Measurements from ENCODE around the gene DCLRE1A.

DNA sequence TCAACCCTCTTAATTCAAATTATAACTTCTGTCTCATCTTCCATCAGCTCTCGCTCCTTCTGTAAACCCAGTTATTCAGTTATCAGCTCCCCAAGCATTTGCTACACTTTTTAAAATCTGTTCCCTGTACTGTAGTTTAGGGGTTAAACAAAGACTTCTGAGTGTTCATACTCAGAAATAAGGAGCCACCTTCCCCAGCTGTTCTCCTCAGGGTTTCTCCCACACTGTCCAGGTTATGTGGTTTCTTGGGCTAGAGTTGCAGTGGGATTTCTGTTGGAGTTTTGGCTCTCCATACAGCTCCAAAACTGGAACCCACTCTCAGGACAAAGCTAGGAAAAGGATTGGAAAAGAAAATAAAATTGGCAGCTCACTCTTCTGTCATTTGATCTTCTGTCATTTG is 21.3 kb upstream of the DCLRE1A start:
- TF ChIP-seq, protein P1, sequence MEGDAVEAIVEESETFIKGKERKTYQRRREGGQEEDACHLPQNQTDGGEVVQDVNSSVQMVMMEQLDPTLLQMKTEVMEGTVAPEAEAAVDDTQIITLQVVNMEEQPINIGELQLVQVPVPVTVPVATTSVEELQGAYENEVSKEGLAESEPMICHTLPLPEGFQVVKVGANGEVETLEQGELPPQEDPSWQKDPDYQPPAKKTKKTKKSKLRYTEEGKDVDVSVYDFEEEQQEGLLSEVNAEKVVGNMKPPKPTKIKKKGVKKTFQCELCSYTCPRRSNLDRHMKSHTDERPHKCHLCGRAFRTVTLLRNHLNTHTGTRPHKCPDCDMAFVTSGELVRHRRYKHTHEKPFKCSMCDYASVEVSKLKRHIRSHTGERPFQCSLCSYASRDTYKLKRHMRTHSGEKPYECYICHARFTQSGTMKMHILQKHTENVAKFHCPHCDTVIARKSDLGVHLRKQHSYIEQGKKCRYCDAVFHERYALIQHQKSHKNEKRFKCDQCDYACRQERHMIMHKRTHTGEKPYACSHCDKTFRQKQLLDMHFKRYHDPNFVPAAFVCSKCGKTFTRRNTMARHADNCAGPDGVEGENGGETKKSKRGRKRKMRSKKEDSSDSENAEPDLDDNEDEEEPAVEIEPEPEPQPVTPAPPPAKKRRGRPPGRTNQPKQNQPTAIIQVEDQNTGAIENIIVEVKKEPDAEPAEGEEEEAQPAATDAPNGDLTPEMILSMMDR (IDR thresholded peaks at IDR 0.05) = no peak
- no peak for TF ChIP-seq POLR2A (IDR thresholded peaks at IDR 0.05)

All from sigmoid colon (tissue), 3 donors.